Ovary (tissue), 9 donors: ENCODE measurements around the gene UBE2G2. TPM values are rescaled to one million over a fixed set of nuclear protein-coding genes. Genes with fewer than 3 reads are reported as not detected.

Experiments used
- DNase-seq, 5 donors: peaks; one replicate each; pipeline ENCODE4 v3.0.0-alpha.2; 2019 to 2020
- H3K27ac ChIP-seq, 2 donors: fragments of 200-600 bp; one replicate each; pipeline versions ENCODE4 v1.5.1 to v1.8.0; 2019 to 2022
- H3K27me3 ChIP-seq: fragments of 200-600 bp; one replicate; pipeline ENCODE4 v1.8.0; 2022
- H3K36me3 ChIP-seq: fragments of 200-600 bp; sonication (generic); one replicate; pipeline ENCODE4 v1.5.1; 2019
- H3K4me1 ChIP-seq: one replicate; pipeline ENCODE4 v1.8.1; 2013; ENCODE audit warnings: mild to moderate bottlenecking, moderate library complexity; ENCODE audit not compliant: insufficient read depth
- H3K4me3 ChIP-seq: fragments of 200-600 bp; sonication (generic); one replicate; pipeline ENCODE4 v1.5.1; 2017
- H3K9me3 ChIP-seq, 2 donors: fragments of 200-600 bp in 1 of 2; sonication (generic) in 1 of 2; one replicate each; pipeline versions ENCODE4 v1.5.1 to v1.8.1; 2013 to 2019; ENCODE audit warnings: mild to moderate bottlenecking in 1 of 2, moderate library complexity in 1 of 2
- CTCF ChIP-seq, 3 donors: fragments of 450-650 bp in 2 of 3; fragments of 200-600 bp in 1 of 3; IDR thresholded peaks; one replicate each; pipeline versions ENCODE4 v1.5.1 to v1.8.0; 2016 to 2022; ENCODE audit warnings: antibody characterized with exemption in 3 of 3, mild to moderate bottlenecking in 1 of 3
- EP300 ChIP-seq: sonication (generic); formaldehyde crosslinking; IDR thresholded peaks from one replicate; pipeline ENCODE4 v1.6.1; 2017; ENCODE audit warnings: antibody characterized with exemption
- POLR2A ChIP-seq: fragments of 450-650 bp; IDR thresholded peaks from one replicate; pipeline ENCODE4 v1.6.1; 2017; ENCODE audit warnings: antibody characterized with exemption, mild to moderate bottlenecking, moderate library complexity
- WGBS, 3 donors: extraction: QIAGEN DNeasy Blood & Tissue Kit in 1 of 3; methylation state at CpG; one replicate each; pipeline versions ENCODE4 v1.1.5 to v1.1.7; 2013 to 2017; 5-methylcytosine and 5-hydroxymethylcytosine counted together
- intact Hi-C, 4 donors: fragments of 100-400 bp; cut with DNase I; formaldehyde crosslinking; loops; one replicate each; pipeline versions ENCODE4 v1.11.0 to v1.15.1; 2022 to 2023
- polyA plus RNA-seq, 2 donors: library from polyadenylated mRNA; stranded (reverse); fragments of 200-250 nt in 1 of 2; fragments of 350-450 nt in 1 of 2; fragmentation: Illumina TruSeq in 1 of 2; extraction: RNeasy Lipid Tissue Mini Kit (QIAGEN cat#74804) in 1 of 2; gene quantifications; one replicate each; pipeline ENCODE4 v1.2.3, GENCODE V29; 2013 to 2014
- total RNA-seq, 7 donors: library from RNA; depleted of rRNA in 2 of 7; stranded (reverse); fragments of >200 nt in 2 of 7; fragmentation: NEBNext Ultra II Directional in 3 of 7; extraction: Animal tissue kit (Norgen Biotek cat#: 25700) in 3 of 7; gene quantifications; one replicate each; pipeline versions ENCODE4 v1.1.0 to v1.2.4, GENCODE V29; 2016 to 2023
- donor health status: DM: no; HTN: no; CAD: no; lungs with moderate emphysema.
- donor health status: DM: no; HTN: no; CAD: no.
- donor health status: Bipolar disorder and iron deficiency.
- donor health status: DM: yes; HTN: yes; CAD: no.
- donor health status: DM: no; HTN: no; CAD: no.
- donor health status: DM: yes; HTN: yes; CAD: no.

The UBE2G2 gene
- total and polyA plus RNA-seq, 9 donors = 31.3 to 84.9 (median 66.9) TPM

- H3K4me1 ChIP-seq = peaks cover 3% of the 10 kb centered on the region
- TF ChIP-seq POLR2A (no peak), CTCF (IDR thresholded peaks at IDR 0.05) (no peak)
- no peaks in the 10 kb centered on the region for H3K9me3 ChIP-seq
- WGBS, 3 donors = 24 to 30% (median 28%) methylated on average over 26 to 27 of the region's 27 CpGs
- H3K27me3 ChIP-seq = no peaks in the 10 kb centered on the region
- DNase-seq = peak in 2 of 5 donors; percentile 20 to 54
- H3K4me3 ChIP-seq = no peak overlapping the region
- no peak overlapping the region for H3K27ac ChIP-seq
- intact Hi-C loops = no loop called here
- no peaks in the 10 kb centered on the region for H3K36me3 ChIP-seq
Measured at GRCh38 chr21:44846485-44847260, 45.1 kb upstream of the UBE2G2 start.

GRCh38 chr21:44846224-44846484 lies 44.5 kb upstream of the UBE2G2 start:
- intact Hi-C loops = no loop called here
- TF ChIP-seq EP300 (no peak), CTCF (IDR thresholded peaks at IDR 0.05) (no peak), POLR2A (no peak)
- Histone ChIP-seq H3K9me3 (no peaks in the 10 kb centered on the region), H3K27me3 (no peaks in the 10 kb centered on the region), H3K4me1 (peaks cover 3% of the 10 kb centered on the region), H3K27ac (no peak overlapping the region), H3K4me3 (no peak overlapping the region), H3K36me3 (no peaks in the 10 kb centered on the region)
- no peak for DNase-seq
- 3 to 6% (median 5%) methylated on average over 1 of the region's 1 CpG for WGBS, 3 donors

- intact Hi-C loops = no loop called here
- Histone ChIP-seq H3K4me3 (peak overlapping the region; percentile 15), H3K4me1 (peaks cover 3% of the 10 kb centered on the region), H3K9me3 (no peaks in the 10 kb centered on the region), H3K27me3 (no peaks in the 10 kb centered on the region), H3K36me3 (no peaks in the 10 kb centered on the region), H3K27ac (no peak overlapping the region)
- TF ChIP-seq CTCF (IDR thresholded peaks at IDR 0.05) (no peak), POLR2A (no peak), EP300 (no peak)
- 4 to 7% (median 4%) methylated on average over 24 to 34 of the region's 34 CpGs for WGBS, 3 donors
- DNase-seq = peak in 2 of 5 donors; percentile 29 to 60
Measured at GRCh38 chr21:44845418-44846223, 44.0 kb upstream of the UBE2G2 start.

- H3K4me3 ChIP-seq = no peak overlapping the region
- no peak for DNase-seq
- intact Hi-C loops = no loop called here
- H3K36me3 ChIP-seq = no peaks in the 10 kb centered on the region
- no peak for TF ChIP-seq CTCF (IDR thresholded peaks at IDR 0.05)
- TF ChIP-seq POLR2A = no peak
- TF ChIP-seq EP300 = no peak
- no peaks in the 10 kb centered on the region for H3K27me3 ChIP-seq
- WGBS, 3 donors = 45 to 55% (median 50%) methylated on average over 16 of the region's 16 CpGs
- H3K9me3 ChIP-seq = no peaks in the 10 kb centered on the region
- H3K27ac ChIP-seq = no peak overlapping the region
- H3K4me1 ChIP-seq = peaks cover 3% of the 10 kb centered on the region
Measured at GRCh38 chr21:44844256-44844655, 42.6 kb upstream of the UBE2G2 start.
